Measurements from ENCODE around the gene RUNDC3A.

Gene RUNDC3A

DNA sequence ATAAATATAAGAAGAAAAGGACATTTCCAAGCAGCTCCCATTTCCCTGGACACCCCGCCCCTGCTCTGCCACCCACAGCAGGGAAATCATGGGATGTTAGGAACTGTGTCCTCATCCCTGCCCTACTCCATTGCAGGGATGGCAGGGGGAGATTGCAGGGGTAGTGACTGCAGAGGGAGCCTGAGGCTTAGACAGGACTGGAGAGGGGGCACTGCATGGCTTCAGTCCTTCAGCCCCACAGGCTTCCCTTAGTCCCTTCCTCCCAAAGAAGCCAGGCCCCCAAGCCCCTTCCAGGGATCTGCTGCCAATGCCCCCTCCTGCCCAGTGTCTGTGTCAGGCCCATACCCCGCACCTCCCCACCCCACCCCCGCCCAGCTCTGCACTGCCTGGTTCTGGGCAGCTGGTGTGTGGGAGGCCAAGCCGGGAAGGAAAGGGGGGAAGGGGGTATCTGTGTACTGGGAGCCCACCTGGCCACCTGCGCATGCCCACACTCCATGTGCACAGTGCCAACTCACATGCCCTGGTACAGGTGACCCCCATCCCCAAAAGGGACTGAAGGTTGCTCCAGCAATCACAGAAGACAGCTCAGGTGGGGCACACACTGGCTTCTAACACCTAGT lies 3.3 kb downstream of the RUNDC3A start:
- Histone ChIP-seq H3K27me3 (ENCODE audit: insufficient read depth, low read length) (peaks cover 6% of the 10 kb centered on the region; the same call in 1 of the 2 replicates), H3K9ac (ENCODE audit: low read length) (no peak overlapping the region)

DNA sequence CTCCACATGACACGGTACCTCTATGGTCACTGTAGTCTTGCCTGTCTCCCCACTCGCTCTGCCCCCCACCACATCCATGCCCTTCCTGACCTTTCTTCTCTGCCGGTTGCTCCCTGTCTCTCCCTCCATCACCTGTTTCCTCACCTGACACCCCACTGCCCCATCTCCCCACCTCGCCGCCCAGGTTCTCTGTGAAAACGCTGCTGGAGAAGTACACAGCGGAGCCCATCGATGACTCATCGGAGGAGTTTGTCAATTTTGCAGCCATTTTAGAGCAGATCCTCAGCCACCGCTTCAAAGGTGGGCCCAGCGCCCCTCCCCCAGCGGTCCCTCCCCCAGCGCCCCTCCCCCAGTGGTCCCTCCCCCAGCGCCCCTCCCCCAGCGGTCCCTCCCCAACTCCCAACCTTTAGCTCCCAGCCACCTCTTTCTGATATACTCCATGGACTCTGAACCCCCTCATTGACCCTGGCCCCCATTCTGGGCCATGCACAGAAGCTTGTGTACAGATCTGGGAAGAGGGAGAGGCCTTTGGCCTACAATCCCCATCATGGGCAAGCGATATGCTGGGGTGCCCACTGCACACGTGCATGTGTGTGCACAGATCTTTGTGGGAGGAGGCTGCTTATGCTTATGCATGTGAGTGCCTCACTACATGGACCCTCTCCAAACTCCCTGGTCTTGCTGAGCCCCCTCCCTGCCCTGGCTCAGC lies 4.1 kb downstream of the RUNDC3A start:
- Histone ChIP-seq H3K4me1 (ENCODE audit: insufficient read depth, low read length, severe bottlenecking) (peaks cover 15% of the 10 kb centered on the region), H3K36me3 (ENCODE audit: insufficient read depth, low read length) (no peaks in the 10 kb centered on the region), H3F3A (ENCODE audit: insufficient read depth, low read length) (no peaks in the 10 kb centered on the region), H3K27me3 (ENCODE audit: insufficient read depth, low read length) (peaks cover 6% of the 10 kb centered on the region; the same call in 1 of the 2 replicates), H4K20me1 (ENCODE audit: insufficient read depth, low read length) (no peaks in the 10 kb centered on the region), H3K9me3 (ENCODE audit: low read length) (no peaks in the 10 kb centered on the region), H3K27ac (ENCODE audit: low read depth, low read length, poor library complexity, severe bottlenecking) (no peak overlapping the region), H3K9ac (ENCODE audit: low read length) (no peak overlapping the region), H3K79me2 (ENCODE audit: insufficient read depth, low read length) (no peaks in the 10 kb centered on the region), H3K4me3 (ENCODE audit: low read depth, low read length, poor library complexity, severe bottlenecking) (no peak overlapping the region), H3K4me2 (ENCODE audit: low read length) (no peak overlapping the region), H2AFZ (ENCODE audit: low read length) (no peak overlapping the region), H3K9me2 (ENCODE audit: low read depth, low read length) (no peaks in the 10 kb centered on the region)
- no peak for TF ChIP-seq EZH2 (IDR thresholded peaks at IDR 0.05; ENCODE audit: borderline replicate concordance, low read length)
- TF ChIP-seq, protein P1, sequence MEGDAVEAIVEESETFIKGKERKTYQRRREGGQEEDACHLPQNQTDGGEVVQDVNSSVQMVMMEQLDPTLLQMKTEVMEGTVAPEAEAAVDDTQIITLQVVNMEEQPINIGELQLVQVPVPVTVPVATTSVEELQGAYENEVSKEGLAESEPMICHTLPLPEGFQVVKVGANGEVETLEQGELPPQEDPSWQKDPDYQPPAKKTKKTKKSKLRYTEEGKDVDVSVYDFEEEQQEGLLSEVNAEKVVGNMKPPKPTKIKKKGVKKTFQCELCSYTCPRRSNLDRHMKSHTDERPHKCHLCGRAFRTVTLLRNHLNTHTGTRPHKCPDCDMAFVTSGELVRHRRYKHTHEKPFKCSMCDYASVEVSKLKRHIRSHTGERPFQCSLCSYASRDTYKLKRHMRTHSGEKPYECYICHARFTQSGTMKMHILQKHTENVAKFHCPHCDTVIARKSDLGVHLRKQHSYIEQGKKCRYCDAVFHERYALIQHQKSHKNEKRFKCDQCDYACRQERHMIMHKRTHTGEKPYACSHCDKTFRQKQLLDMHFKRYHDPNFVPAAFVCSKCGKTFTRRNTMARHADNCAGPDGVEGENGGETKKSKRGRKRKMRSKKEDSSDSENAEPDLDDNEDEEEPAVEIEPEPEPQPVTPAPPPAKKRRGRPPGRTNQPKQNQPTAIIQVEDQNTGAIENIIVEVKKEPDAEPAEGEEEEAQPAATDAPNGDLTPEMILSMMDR (IDR thresholded peaks at IDR 0.05; ENCODE audit: low read length), result no peak

More for the DNA sequence above, 3.3 kb downstream of the RUNDC3A start:
- no peak overlapping the region for H2AFZ ChIP-seq (ENCODE audit: low read length)
- no peaks in the 10 kb centered on the region for H4K20me1 ChIP-seq (ENCODE audit: insufficient read depth, low read length)
- peaks cover 15% of the 10 kb centered on the region for H3K4me1 ChIP-seq (ENCODE audit: insufficient read depth, low read length, severe bottlenecking)
- no peaks in the 10 kb centered on the region for H3K36me3 ChIP-seq (ENCODE audit: insufficient read depth, low read length)
- H3K4me3 ChIP-seq (ENCODE audit: low read depth, low read length, poor library complexity, severe bottlenecking), result no peak overlapping the region
- H3F3A ChIP-seq (ENCODE audit: insufficient read depth, low read length), result no peaks in the 10 kb centered on the region
- no peak overlapping the region for H3K4me2 ChIP-seq (ENCODE audit: low read length)
- H3K9me2 ChIP-seq (ENCODE audit: low read depth, low read length), result no peaks in the 10 kb centered on the region
- no peak overlapping the region for H3K27ac ChIP-seq (ENCODE audit: low read depth, low read length, poor library complexity, severe bottlenecking)
- no peak for TF ChIP-seq EZH2 (IDR thresholded peaks at IDR 0.05; ENCODE audit: borderline replicate concordance, low read length)
- TF ChIP-seq, protein P1 (IDR thresholded peaks at IDR 0.05; ENCODE audit: low read length), result no peak
- no peaks in the 10 kb centered on the region for H3K79me2 ChIP-seq (ENCODE audit: insufficient read depth, low read length)
- no peaks in the 10 kb centered on the region for H3K9me3 ChIP-seq (ENCODE audit: low read length)

DNA sequence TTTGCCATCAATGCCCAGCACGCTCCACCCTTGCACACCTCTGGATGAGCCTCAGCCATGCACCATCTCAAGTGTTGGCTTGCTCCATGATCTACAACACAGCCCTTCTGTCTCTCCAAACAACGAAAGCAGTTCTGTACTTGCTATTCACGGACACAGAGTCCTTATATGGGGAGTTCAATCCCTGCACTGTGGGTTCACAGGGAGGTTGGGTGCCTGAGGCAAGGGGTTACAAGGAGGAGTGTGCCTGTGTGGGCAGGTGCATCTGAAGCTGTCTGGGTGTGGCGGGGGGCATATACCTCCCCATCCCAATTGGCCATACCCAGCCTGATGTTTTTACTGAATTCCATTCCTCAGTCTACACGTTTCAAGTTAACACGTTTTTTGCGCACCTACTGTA lies 5.6 kb downstream of the RUNDC3A start:
- Histone ChIP-seq H3K9me3 (ENCODE audit: low read length) (no peaks in the 10 kb centered on the region), H3K4me2 (ENCODE audit: low read length) (no peak overlapping the region), H2AFZ (ENCODE audit: low read length) (no peak overlapping the region), H3K27ac (ENCODE audit: low read depth, low read length, poor library complexity, severe bottlenecking) (no peak overlapping the region), H4K20me1 (ENCODE audit: insufficient read depth, low read length) (no peaks in the 10 kb centered on the region), H3K4me3 (ENCODE audit: low read depth, low read length, poor library complexity, severe bottlenecking) (no peak overlapping the region), H3F3A (ENCODE audit: insufficient read depth, low read length) (no peaks in the 10 kb centered on the region), H3K27me3 (ENCODE audit: insufficient read depth, low read length) (peaks cover 6% of the 10 kb centered on the region; the same call in 1 of the 2 replicates), H3K36me3 (ENCODE audit: insufficient read depth, low read length) (no peaks in the 10 kb centered on the region; the same call in 1 of the 2 replicates), H3K79me2 (ENCODE audit: insufficient read depth, low read length) (no peaks in the 10 kb centered on the region), H3K9ac (ENCODE audit: low read length) (no peak overlapping the region), H3K9me2 (ENCODE audit: low read depth, low read length) (no peaks in the 10 kb centered on the region), H3K4me1 (ENCODE audit: insufficient read depth, low read length, severe bottlenecking) (peaks cover 9% of the 10 kb centered on the region)
- TF ChIP-seq, protein P1 (IDR thresholded peaks at IDR 0.05; ENCODE audit: low read length), result no peak
- no peak for TF ChIP-seq EZH2 (IDR thresholded peaks at IDR 0.05; ENCODE audit: borderline replicate concordance, low read length)

All from OCI-LY1 (cell line).